GM21360 (cell line): ENCODE measurements around the gene EYA2.

Experiments used
- ATAC-seq: cut with Tn5 transposase; IDR thresholded peaks from one replicate; pipeline ENCODE4 v1.9.1; 2021; ENCODE audit warnings: mild to moderate bottlenecking, moderate library complexity; ENCODE audit not compliant: unreplicated experiment

The EYA2 gene

DNA sequence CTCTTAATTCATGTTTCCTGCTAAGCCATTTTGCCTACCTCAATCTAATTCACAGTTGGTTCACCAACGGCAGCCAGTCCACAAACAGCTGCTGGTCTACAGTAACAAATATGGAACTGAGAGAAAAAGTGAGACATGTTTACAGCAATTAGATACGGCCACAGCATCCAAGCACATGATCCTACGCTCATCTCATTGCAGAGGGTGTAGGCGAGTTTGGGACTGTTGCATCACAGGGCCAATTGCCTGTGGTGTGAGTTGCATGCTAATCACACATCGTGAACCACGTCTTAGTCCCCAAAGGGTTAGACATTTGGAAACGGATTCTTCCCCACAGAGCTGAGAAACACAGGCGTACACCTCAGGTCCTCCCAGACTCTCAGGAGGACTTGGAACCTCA, 166.9 kb downstream of the EYA2 start:
- ATAC-seq: no peak

DNA sequence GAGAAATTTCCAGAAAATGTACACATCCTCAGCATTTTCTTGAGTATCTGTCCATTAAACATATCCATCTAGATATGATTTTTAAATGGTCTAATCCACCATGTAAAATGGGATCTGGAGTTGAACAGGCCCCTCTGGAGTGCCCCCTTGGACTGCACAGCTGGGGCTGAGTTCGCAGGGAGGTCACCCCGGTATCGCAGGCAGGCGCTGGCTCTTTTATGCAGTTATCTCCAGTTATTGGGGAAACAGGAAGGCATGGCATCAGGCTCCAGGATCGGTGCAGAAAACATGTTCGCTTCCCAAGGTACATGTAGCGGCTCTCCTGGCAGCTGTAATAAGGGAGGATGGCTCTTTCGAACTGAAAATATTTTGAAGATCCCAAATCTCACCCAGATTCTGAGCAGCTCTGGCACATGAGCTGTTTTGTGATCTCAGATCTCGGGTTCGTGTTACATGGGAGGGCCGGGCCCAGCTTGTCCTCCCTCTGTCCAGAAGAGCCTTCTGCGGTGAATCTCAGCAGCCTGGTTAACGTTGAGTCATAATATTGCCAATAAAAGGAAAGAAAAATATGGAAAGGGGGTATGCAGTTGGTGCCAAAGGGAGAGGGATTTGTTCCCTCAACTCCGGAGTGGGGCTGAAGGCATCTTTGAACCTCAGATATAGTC, 167.7 kb downstream of the EYA2 start:
- ATAC-seq: no peak

DNA sequence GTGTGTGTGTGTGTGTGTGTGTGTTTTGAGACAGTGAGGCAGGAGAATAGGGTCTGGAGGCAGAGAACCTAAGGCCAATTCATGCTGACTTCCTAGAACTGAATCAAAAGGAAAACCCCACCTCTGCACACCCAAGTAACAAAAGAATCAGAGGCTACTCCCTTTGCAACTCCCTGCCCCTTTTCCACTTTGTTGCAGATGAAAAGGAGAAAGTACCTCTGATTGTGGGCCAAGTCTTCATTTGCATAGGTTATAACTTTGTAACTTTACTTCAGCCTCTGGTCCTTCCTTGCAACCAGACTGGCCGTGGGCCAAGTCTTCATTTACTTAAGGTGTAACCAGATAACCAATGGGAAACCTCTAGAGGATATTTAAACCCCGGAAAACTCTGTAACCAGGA, 168.8 kb downstream of the EYA2 start:
- ATAC-seq: no peak

DNA sequence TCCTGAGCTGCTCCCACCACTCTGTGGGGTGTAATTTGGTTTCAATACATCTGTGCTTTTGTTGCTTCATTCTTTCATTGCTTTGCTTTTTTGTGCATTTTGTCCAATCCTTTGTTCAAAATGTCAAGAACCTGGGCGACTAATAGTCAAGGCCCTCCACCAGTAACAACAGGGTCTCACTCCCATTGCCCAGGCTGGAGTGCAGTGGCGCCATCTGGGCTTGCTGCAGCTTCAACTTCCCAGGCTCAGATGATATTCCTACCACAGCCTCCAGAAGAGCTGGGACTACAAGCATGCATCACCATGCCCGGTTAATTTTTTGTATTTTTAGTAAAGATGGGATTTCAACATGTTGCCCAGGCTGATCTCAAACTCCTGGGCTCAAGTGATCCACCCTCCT, 169.2 kb downstream of the EYA2 start:
- no peak for ATAC-seq

DNA sequence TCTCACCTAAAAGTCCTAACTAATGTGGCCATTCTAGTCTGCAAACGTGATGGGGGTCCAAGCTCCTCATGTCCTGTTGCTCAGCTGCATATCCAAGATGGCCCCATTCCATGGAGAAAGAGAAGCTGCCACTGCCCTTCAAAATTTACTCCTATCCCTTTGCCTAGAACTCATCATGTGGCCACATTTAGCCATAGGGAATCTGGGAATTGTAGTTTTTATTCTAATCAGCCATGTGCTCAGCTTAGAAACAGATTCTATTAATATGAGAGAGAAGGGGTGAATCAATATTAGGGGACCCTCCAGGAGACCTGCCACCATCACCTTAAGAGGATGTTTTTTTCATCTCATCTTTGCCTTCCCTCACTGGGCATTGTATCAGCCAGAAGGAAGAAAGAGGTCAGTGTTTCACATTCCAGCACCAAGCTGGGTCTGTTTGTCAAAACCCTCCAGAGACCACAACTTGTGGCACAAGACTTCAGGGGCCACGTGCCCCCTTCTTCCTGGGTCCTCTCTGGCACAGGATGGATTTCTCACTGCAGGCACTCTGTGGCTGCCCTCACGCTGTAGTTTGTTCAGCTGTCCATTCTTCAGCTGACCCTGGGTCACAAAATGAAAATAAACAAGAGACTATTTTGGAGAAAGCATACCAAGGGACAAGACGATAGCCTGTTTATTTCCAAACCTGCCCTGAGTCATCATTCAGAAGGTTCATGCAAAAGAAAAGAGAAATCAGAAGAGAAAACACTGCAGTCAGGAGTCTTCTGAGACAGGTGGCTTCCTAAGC, 172.0 kb downstream of the EYA2 start:
- ATAC-seq: no peak

DNA sequence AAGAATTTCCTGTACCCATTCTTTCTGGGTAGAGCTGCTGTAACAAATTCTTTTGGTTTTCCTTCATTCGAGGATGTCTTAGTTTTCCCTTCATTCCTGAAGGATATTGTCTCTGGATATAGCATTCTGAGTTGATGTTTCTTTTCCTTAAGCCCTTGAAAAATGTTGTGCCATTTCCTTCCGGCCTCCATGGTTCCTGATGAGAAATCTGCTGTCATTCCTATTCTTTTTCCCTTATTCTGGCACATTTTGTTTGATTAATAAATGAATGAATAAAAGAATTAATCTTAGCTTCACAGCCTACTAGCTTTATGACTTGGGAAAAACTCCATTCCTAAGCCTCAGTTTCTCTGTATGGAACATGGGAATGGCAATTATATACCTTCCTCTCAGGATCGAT, 173.1 kb downstream of the EYA2 start:
- ATAC-seq: no peak

DNA sequence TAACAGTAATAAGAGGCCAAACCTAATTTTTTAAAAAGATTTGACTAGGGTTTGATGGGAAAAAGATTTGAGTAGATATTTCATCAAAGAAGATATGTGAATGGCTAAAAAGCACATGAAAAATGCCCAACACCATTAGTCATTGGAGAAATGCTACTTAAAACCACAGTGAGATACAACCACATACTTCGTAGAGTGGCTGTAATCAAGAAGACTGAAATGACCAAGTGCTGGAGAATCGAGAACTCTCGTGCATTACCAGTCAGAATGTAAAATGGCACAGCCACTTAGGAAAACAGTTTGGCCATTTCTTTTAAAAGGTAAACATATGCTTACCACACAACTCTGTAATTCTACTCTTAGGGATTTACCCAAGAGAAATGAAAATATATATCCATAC, 175.5 kb downstream of the EYA2 start:
- ATAC-seq: no peak

DNA sequence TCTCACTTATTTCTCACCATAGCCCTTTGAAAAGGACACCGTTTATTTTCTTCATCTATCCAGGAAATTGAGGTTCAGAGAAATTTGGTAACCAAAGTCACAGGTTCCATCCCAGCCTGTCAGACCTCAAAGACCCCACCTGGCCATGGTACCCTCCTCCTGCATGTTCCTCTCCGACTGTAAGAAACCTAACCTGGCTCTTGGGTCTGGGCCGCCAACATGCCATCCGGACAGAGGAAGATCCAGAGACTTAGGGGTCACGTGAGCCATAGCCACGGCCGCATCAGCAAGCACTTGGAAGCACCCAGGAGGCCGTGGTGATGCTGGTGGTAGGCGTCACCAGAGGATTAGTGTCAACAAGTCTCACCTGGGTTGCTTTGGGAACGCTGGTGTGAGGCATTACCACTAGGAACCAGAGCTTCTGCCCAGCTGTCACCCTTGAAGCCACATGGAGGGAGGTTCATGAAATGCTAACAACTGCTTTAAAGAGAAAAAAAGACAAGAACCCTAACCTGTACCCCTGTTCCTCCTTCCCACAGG, 177.1 kb downstream of the EYA2 start:
- ATAC-seq: no peak

DNA sequence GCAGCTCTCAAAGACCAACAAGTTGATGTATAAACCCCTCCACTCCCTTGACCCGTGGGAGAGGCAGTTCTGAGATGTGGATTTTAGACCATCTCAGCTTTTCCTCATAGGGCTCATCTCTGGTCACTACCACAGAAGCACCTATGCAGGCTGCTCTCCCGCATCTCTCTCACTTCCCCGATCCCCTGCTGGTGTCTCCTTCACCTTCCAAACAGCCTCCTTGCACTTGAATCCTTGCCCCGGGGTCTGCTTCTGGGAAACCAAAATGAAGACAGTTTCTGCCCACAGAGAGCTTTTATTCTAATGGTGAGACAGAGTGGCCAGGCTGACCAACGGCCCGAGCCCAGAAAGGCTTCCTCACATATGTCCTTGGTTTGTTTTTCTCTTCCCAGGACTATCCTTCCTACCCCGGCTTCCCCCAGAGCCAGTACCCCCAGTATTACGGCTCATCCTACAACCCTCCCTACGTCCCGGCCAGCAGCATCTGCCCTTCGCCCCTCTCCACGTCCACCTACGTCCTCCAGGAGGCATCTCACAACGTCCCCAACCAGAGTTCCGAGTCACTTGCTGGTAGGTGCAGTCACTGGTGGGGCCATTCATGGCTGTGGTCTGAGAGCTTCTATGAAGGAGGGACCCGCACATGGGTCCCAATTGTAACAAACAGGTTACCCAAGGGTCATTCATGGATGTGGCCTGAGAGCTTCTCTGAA, 179.3 kb downstream of the EYA2 start:
- no peak for ATAC-seq

DNA sequence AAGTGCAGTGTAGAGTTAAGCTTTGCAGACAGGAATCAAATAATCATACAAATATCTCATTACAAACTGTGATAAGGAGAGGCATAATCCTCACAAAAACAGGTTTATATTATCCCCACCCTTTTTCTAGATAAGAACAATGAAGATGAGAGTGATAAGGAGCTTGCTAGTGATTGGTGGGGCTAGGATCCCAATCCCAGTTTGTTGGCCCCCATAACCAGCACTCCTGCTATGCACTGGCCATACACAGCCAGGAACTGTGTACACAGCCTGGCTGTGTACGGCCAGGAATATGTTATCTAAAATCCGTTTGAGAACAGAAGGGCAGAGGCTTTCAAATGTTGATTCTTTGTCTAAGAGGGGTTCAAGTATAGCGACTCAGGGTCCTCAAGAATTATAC, 180.6 kb downstream of the EYA2 start:
- no peak for ATAC-seq

DNA sequence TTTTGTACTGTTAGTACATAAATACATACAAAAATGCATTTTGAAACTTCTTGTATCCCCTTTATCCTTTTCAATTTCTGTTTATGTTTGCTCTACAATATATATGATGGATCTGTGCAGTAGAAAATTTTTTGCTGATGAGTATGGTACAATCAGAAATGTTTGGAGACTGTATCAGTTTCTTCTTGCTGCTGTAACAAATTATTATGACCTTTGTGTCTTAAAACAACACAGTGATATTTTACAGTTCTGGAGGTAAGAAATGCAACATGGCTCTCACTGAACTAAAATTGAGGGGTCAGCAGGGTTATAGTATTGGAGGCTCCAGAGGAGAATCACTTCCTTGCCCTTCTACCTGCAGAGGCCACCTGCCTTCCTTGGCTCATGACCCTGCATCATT, 184.4 kb downstream of the EYA2 start:
- ATAC-seq: no peak

DNA sequence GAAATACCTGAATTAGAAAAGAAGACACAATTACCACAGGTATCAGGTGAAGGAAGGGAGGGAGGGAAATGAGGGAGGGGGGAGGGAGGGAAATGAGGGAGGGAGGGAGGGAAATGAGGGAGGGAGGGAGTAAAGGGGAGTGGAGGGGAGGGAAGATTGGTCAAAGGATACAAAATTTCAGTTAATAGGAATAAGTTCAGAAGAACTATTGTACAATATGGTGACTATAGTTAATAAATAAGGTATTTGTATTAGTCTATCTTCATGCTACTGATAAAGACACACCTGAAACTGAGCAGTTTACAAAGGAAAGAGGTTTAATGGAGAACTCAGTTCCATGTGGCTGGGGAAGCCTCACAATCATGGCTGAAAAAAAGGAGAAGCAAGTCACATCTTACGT, 185.7 kb downstream of the EYA2 start:
- no peak for ATAC-seq

DNA sequence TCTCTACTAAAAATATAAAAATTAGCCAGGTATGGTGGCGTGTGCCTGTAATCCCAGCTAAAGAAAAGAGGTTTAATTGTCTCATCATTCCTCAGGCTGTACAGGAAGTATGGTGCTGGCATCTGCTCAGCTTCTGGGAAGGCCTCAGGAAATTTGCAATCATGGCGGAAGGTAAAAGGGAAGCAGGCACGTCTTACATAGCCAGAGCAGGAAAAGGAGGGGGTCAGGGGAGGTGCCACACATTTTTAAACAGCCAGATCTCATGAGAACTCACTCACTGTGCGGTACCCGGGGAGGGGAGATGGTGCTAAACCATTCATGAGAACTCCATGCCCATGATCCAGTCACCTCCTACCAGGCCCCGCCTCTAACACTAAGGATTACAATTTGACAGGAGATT, 191.7 kb downstream of the EYA2 start:
- ATAC-seq: no peak

DNA sequence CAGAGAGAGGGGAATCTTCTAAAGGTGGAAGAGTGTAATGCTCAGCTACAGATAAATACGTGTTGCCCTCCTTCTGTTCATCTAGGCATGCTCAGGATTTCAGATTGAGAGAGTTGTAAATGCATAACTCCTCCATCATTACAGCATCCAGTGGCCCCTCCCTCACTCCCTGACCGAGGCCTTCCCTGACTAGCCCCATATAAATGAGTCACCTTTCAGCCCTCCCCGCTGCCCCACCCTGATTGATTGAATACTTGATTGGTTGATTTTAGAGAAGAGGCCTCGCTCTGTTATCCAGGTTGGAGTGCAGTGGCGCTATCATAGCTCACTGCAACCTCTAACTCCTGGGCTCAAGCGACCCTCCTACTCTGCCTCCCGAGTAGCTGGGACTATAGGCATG, 193.7 kb downstream of the EYA2 start:
- ATAC-seq: no peak

DNA sequence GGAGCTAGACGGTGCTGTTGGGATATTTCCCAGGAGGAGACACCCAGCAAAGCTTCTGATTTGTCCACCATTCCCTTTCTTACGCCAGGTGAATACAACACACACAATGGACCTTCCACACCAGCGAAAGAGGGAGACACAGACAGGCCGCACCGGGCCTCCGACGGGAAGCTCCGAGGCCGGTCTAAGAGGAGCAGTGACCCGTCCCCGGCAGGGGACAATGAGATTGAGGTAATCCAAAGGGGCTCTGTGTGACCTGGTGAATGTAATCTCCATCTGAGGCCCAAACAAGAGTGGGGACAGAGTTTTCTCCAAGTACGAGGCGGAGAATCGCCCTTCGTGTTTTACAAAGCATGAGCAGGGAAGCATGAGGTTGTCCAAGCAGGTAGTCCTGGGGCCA, 194.5 kb downstream of the EYA2 start:
- ATAC-seq: no peak

DNA sequence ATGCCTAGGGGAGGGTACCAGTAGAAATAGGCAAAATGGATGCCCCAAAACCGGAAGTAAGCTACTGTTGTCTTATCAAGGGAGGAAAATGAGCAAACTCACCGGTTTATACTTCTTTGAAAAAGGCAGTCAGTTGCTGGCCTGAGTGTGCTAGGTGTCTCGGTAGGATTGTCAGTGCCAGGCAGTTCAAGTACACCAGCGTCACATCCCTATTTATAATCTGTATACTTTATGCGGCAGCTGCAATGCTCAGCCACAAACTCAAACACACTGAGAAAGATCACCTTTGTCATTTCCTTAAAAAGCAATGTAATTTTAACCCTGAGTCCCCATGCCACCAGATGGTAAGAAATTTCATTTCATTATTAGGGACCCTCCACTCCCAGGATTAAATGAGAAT, 196.2 kb downstream of the EYA2 start:
- ATAC-seq: no peak

DNA sequence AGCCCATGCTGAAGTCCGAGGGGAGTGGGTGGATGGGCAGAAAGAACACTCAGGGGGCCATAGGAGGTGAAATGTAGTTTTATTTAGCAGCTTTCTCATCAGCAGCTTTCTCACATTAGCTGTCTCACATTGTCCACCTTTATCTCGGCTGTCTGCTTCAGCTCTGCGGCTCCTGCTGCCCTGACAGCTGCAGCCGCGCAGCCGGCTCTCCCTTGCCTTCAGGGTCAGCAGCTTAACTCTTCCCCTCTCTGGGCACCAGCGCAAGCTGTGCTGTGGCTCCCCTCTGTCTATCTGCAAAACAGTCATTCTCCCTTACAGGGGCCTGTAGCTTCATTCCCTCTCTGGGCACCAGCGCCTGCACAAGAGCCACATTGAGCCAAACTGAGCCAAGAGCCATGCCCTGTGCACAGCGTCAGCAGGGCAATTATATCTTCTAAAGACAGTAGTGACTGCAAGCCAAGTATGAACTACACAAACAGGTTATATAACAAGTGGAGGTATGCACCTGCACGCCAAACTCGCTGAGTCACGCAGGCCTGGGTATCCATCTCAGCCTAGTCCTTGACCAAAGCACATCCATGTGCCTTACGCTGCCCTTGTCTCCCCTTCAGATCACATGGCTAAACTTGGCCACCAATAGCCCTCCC, 198.8 kb downstream of the EYA2 start:
- ATAC-seq: no peak

DNA sequence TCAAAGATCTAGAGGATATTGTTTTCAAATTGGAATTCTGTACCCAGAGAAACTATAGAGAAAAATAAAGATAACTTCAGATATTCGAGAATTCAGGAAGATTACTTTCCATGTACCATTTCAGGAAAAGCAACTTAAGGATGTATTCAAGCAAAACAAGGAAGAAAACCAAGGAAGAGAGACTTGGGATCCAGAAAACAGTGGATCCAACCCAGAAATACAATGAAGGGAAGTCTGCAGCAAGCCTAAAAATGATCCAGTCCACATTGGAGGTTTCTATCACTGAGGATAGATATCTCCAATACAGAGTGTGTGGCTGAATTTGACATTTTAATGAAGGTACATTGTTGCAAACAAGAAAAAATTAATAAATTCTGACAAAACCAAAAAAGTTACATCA, 201.0 kb downstream of the EYA2 start:
- no peak for ATAC-seq

DNA sequence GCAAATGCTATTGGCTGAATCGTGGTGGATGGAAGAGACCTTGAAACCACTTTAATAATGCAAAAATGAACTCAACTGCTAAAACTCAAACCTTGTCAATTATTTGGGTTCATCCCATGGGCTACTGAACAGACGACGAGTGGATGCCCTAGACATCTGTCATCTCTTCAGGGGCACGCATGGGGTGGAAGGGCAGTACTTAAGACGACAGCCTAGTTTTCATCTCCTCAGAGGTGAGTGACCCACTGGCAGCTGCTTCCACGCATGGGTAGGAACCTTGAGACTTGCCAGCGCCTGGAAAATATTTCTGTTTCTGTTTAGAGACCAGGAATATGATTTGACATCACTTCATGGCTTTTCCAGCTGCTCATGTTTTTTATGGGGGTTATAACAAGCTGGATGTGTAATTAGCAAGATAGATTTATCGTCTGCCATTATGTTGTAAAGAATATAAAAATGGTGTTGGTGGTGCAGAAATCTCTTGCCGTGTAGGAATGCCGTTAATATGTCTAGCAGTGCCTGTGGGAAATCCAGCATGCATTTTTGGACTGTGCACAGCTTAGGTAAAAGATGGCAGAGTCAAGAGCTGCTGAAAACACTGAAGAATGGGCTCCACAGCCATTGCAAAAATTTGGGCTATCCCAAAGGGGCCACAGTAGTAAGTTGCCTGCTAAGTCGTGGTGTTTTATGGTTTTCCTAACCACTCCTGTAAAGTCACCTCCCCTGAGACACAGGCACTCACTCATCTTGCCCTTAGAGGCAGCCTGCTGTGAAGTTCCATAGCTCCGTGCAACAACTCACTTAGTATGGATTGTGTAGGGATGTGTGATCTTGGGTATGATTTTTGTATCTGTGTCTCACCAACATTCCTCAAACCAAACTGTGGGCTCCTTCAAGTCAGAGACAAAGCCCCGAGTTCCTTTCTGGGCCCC, 203.3 kb downstream of the EYA2 start:
- no peak for ATAC-seq

DNA sequence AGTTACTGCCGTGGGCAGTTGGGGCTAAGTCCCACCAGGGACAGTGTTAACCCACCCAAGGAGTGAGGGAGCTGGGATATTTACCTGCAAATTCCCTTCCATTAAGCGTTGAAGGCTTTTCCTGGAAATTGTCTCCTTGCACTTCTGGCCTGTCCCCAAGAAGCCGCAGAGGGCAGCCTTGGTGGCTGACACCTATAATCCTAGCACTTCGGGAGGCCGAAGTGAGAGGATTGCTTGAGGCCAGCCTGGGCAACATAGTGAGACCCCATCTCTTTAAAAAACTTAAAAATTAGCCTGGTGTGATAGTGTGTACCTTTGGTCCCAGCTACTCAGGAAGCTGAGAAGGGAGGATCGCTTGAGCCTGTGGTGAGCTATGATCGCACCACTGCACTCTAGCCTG, 204.4 kb downstream of the EYA2 start:
- no peak for ATAC-seq
